Parathyroid adenoma (tissue), 2 donors: ENCODE data around the gene NOP10.

Experiments used
- H2AFZ ChIP-seq: fragments of 300-600 bp; sonication (generic); one replicate; pipeline ENCODE4 v1.7.0; 2017; ENCODE audit warnings: antibody characterized with exemption, mild to moderate bottlenecking
- H3K27ac ChIP-seq: fragments of 300-600 bp; sonication (generic); one replicate; pipeline ENCODE4 v1.7.0; 2017
- H3K27me3 ChIP-seq: fragments of 300-600 bp; sonication (generic); one replicate; pipeline ENCODE4 v1.7.0; 2017; ENCODE audit warnings: low read length; ENCODE audit not compliant: control insufficient read depth, insufficient read depth
- H3K36me3 ChIP-seq: fragments of 300-600 bp; sonication (generic); one replicate; pipeline ENCODE4 v1.7.0; 2017; ENCODE audit warnings: low read length; ENCODE audit not compliant: control insufficient read depth, insufficient read depth
- H3K4me1 ChIP-seq: fragments of 300-600 bp; sonication (generic); one replicate; pipeline ENCODE4 v1.7.0; 2017; ENCODE audit warnings: control low read depth
- H3K4me2 ChIP-seq: fragments of 300-600 bp; sonication (generic); one replicate; pipeline ENCODE4 v1.7.0; 2017; ENCODE audit warnings: low read length
- H3K4me3 ChIP-seq: fragments of 300-600 bp; sonication (generic); one replicate; pipeline ENCODE4 v1.7.0; 2017; ENCODE audit warnings: low read depth, low read length
- H3K79me2 ChIP-seq: fragments of 300-600 bp; sonication (generic); one replicate; pipeline ENCODE4 v1.7.0; 2017; ENCODE audit warnings: control low read depth
- H3K9ac ChIP-seq: fragments of 300-600 bp; sonication (generic); one replicate; pipeline ENCODE4 v1.7.0; 2017; ENCODE audit warnings: mild to moderate bottlenecking
- H3K9me3 ChIP-seq: fragments of 300-600 bp; sonication (generic); one replicate; pipeline ENCODE4 v1.7.0; 2017; ENCODE audit warnings: low read length; ENCODE audit not compliant: control insufficient read depth
- CTCF ChIP-seq: fragments of 300-600 bp; sonication (generic); IDR thresholded peaks from one replicate; pipeline ENCODE4 v1.7.0; 2017; ENCODE audit warnings: antibody characterized with exemption, mild to moderate bottlenecking
- donor health status: primary hyperparathyroidism.

The NOP10 gene

GRCh38 chr15:34292621-34293020 is 50.3 kb downstream of the NOP10 start:
- TF ChIP-seq CTCF: no peak

More at GRCh38 chr15:34292621-34293020, 50.3 kb downstream of the NOP10 start:
- Histone ChIP-seq H3K4me1 (no peaks in the 10 kb centered on the region), H3K27ac (no peak overlapping the region), H3K27me3 (no peaks in the 10 kb centered on the region), H3K9ac (no peak overlapping the region), H2AFZ (no peak overlapping the region), H3K79me2 (no peaks in the 10 kb centered on the region), H3K4me3 (no peak overlapping the region), H3K4me2 (no peak overlapping the region), H3K9me3 (no peaks in the 10 kb centered on the region), H3K36me3 (no peaks in the 10 kb centered on the region)
